Tibial nerve (tissue), 4 donors: Measurements from ENCODE around the gene HEPACAM2. TPM values are rescaled to one million over a fixed set of nuclear protein-coding genes. Genes with fewer than 3 reads are reported as not detected.

Experiments
- DNase-seq, 2 donors: peaks; one replicate each; pipeline ENCODE4 v3.0.0-alpha.2; 2019; ENCODE audit warnings: low spot score in 2 of 2
- H3K27ac ChIP-seq, 4 donors: fragments of 200-600 bp; sonication (generic) in 3 of 4; one replicate each; pipeline ENCODE4 v1.5.1; 2017 to 2019; ENCODE audit warnings: mild to moderate bottlenecking in 1 of 4
- H3K27me3 ChIP-seq, 2 donors: fragments of 200-600 bp; sonication (generic) in 1 of 2; one replicate each; pipeline versions ENCODE4 v1.5.1 to v1.6.0; 2017 to 2019
- H3K36me3 ChIP-seq, 3 donors: fragments of 200-600 bp; sonication (generic); one replicate each; pipeline ENCODE4 v1.5.1; 2018 to 2019
- H3K4me1 ChIP-seq, 4 donors: fragments of 200-600 bp; sonication (generic) in 3 of 4; one replicate each; pipeline ENCODE4 v1.5.1; 2017 to 2019
- H3K4me3 ChIP-seq, 4 donors: fragments of 200-600 bp; sonication (generic) in 3 of 4; one replicate each; pipeline ENCODE4 v1.5.1; 2017 to 2019; ENCODE audit warnings: mild to moderate bottlenecking in 1 of 4, moderate library complexity in 1 of 4
- H3K9me3 ChIP-seq, 4 donors: fragments of 200-600 bp; sonication (generic) in 3 of 4; one replicate each; pipeline ENCODE4 v1.5.1; 2017 to 2019
- CTCF ChIP-seq, 5 experiments: fragments of 200-600 bp in 3 of 5; fragments of 450-650 bp in 2 of 5; sonication (generic) in 3 of 5; IDR thresholded peaks; one replicate each; pipeline ENCODE4 v1.5.1; 2016 to 2019; ENCODE audit warnings: antibody characterized with exemption in 5 of 5, mild to moderate bottlenecking in 3 of 5, moderate library complexity in 2 of 5
- EP300 ChIP-seq, 2 donors: sonication (generic); formaldehyde crosslinking; IDR thresholded peaks; one replicate each; pipeline ENCODE4 v1.6.1; 2017; ENCODE audit warnings: antibody characterized with exemption in 2 of 2, mild to moderate bottlenecking in 1 of 2
- POLR2A ChIP-seq, 2 donors: fragments of 450-650 bp; IDR thresholded peaks; one replicate each; pipeline ENCODE4 v1.6.1; 2017; ENCODE audit warnings: antibody characterized with exemption in 2 of 2, mild to moderate bottlenecking in 2 of 2, moderate library complexity in 2 of 2
- WGBS, 2 donors: methylation state at CpG; one replicate each; pipeline ENCODE4 v1.1.5; 2018; 5-methylcytosine and 5-hydroxymethylcytosine counted together
- total RNA-seq, 4 donors: library from RNA; depleted of rRNA; stranded (reverse); fragments of >200 nt; gene quantifications; one replicate each; pipeline ENCODE4 v1.1.0, GENCODE V29; 2016

HEPACAM2 gene
- total RNA-seq, 4 donors from 2014 or later: not detected

GRCh38 chr7:93145354-93145753 is 80.9 kb downstream of the HEPACAM2 start:
- 37 to 43% methylated on average over 3 of the region's 3 CpGs for WGBS, 2 donors
- Histone ChIP-seq H3K36me3 (peaks cover 0 to 53% (median 4%) of the 10 kb centered on the region in 3 donors), H3K9me3 (peaks cover 0 to 16% (median 2%) of the 10 kb centered on the region in 4 donors), H3K4me3 (no peak overlapping the region), H3K27ac (no peak overlapping the region), H3K4me1 (peaks cover 0 to 30% (median 8%) of the 10 kb centered on the region in 4 donors), H3K27me3 (no peaks in the 10 kb centered on the region)
- no peak for TF ChIP-seq CTCF (IDR thresholded peaks at IDR 0.05)
- no peak for TF ChIP-seq POLR2A (IDR thresholded peaks at IDR 0.05)
- no peak for TF ChIP-seq EP300 (IDR thresholded peaks at IDR 0.05)
- DNase-seq: no peak

GRCh38 chr7:93142127-93142526 is 84.1 kb downstream of the HEPACAM2 start:
- WGBS, 2 donors: 93 to 96% methylated on average over 1 of the region's 1 CpG
- Histone ChIP-seq H3K27me3 (no peaks in the 10 kb centered on the region), H3K36me3 (peaks cover 0 to 85% (median 15%) of the 10 kb centered on the region in 3 donors), H3K4me3 (no peak overlapping the region), H3K27ac (no peak overlapping the region), H3K4me1 (peaks cover 0 to 20% (median 5%) of the 10 kb centered on the region in 4 donors), H3K9me3 (peaks cover 0 to 48% (median 7%) of the 10 kb centered on the region in 4 donors)
- TF ChIP-seq EP300 (IDR thresholded peaks at IDR 0.05) (no peak), CTCF (IDR thresholded peaks at IDR 0.05) (no peak), POLR2A (IDR thresholded peaks at IDR 0.05) (no peak)
- no peak for DNase-seq

- no peak overlapping the region for H3K4me3 ChIP-seq
- TF ChIP-seq EP300 (IDR thresholded peaks at IDR 0.05) (no peak), POLR2A (IDR thresholded peaks at IDR 0.05) (no peak), CTCF (IDR thresholded peaks at IDR 0.05) (no peak)
- peaks cover 0 to 5% (median under 1%) of the 10 kb centered on the region in 4 donors for H3K4me1 ChIP-seq
- H3K27ac ChIP-seq: no peak overlapping the region
- peaks cover 3 to 98% (median 15%) of the 10 kb centered on the region in 3 donors for H3K36me3 ChIP-seq
- H3K9me3 ChIP-seq: peaks cover 0 to 62% (median 12%) of the 10 kb centered on the region in 4 donors
- 96% methylated on average over 3 of the region's 3 CpGs for WGBS, 2 donors
- DNase-seq: no peak
- no peaks in the 10 kb centered on the region for H3K27me3 ChIP-seq
Measured at GRCh38 chr7:93140582-93141191, 85.6 kb downstream of the HEPACAM2 start.

GRCh38 chr7:93138576-93138975 is 87.7 kb downstream of the HEPACAM2 start:
- H3K9me3 ChIP-seq: peaks cover 0 to 83% (median 22%) of the 10 kb centered on the region in 4 donors
- no peak for TF ChIP-seq CTCF (IDR thresholded peaks at IDR 0.05)
- no peak for TF ChIP-seq POLR2A (IDR thresholded peaks at IDR 0.05)
- TF ChIP-seq EP300 (IDR thresholded peaks at IDR 0.05): no peak
- 94 to 96% methylated on average over 4 of the region's 4 CpGs for WGBS, 2 donors
- no peak overlapping the region for H3K27ac ChIP-seq
- no peaks in the 10 kb centered on the region for H3K4me1 ChIP-seq
- DNase-seq: no peak
- no peak overlapping the region for H3K4me3 ChIP-seq
- no peaks in the 10 kb centered on the region for H3K27me3 ChIP-seq
- H3K36me3 ChIP-seq: peaks cover 5 to 95% (median 20%) of the 10 kb centered on the region in 3 donors

Other genes starting within 250 kb of the HEPACAM2 start
- gene SAMD9, start 108.5 kb downstream of the HEPACAM2 start, total RNA-seq: 10 to 100 TPM in 1 of 4 donors, 1 to 10 TPM in 3; 5.9 to 12.7 (median 7.1) TPM
- gene SAMD9L, start 78.1 kb downstream of the HEPACAM2 start, total RNA-seq: 10 to 100 TPM; 10.3 to 19.0 (median 13.3) TPM
- gene VPS50, start 5.9 kb upstream of the HEPACAM2 start, total RNA-seq: 10 to 100 TPM; 24.6 to 56.8 (median 29.0) TPM